Ramos (cell line): Measurements from ENCODE around the gene CIDEA.

ENCODE experiments used
- in situ Hi-C: fragments of 300-500 bp; cut with MboI; formaldehyde crosslinking; loops from one replicate; pipeline ENCODE4 v1.14.3; 2022; ENCODE audit warnings: low sequenced_read_pairs; ENCODE audit not compliant: unreplicated experiment

CIDEA gene

GRCh38 chr18:12291161-12291560 is 37.0 kb downstream of the CIDEA start:
- in situ Hi-C loops, result no loop called here

GRCh38 chr18:12291690-12292089 is 37.5 kb downstream of the CIDEA start:
- in situ Hi-C loops, result no loop called here

GRCh38 chr18:12293831-12294230 is 39.7 kb downstream of the CIDEA start:
- in situ Hi-C loops, result no loop called here

GRCh38 chr18:12295389-12296086 is 41.4 kb downstream of the CIDEA start:
- in situ Hi-C loops, result no loop called here

- in situ Hi-C loops, result no loop called here
These were observed 41.9 kb downstream of the CIDEA start for GRCh38 chr18:12296087-12296403.

- in situ Hi-C loops, result no loop called here
These were observed 42.3 kb downstream of the CIDEA start for GRCh38 chr18:12296457-12296856.

- in situ Hi-C loops, result no loop called here
These were observed 45.7 kb downstream of the CIDEA start for GRCh38 chr18:12299862-12300261.

- in situ Hi-C loops, result no loop called here
These were observed 47.3 kb downstream of the CIDEA start for GRCh38 chr18:12301263-12302005.

GRCh38 chr18:12302391-12303147 is 48.4 kb downstream of the CIDEA start:
- in situ Hi-C loops, result no loop called here

GRCh38 chr18:12304351-12305210 is 50.4 kb downstream of the CIDEA start:
- in situ Hi-C loops, result no loop called here

GRCh38 chr18:12305211-12305610 is 51.0 kb downstream of the CIDEA start:
- in situ Hi-C loops, result no loop called here

- in situ Hi-C loops, result no loop called here
These were observed 51.9 kb downstream of the CIDEA start for GRCh38 chr18:12305930-12306629.

- in situ Hi-C loops, result no loop called here
These were observed 52.9 kb downstream of the CIDEA start for GRCh38 chr18:12306752-12307700.

GRCh38 chr18:12307701-12308385 is 53.7 kb downstream of the CIDEA start, which contains the start of gene TUBB6:
TSS of gene TUBB6 (plus strand) at chr18:12308241. CDS start at chr18:12308293, 52 bp downstream.
- in situ Hi-C loops, result no loop called here

GRCh38 chr18:12308386-12309100 is 54.4 kb downstream of the CIDEA start:
- in situ Hi-C loops, result no loop called here

GRCh38 chr18:12309683-12310198 is 55.6 kb downstream of the CIDEA start:
- in situ Hi-C loops, result no loop called here

- in situ Hi-C loops, result no loop called here
These were observed 56.6 kb downstream of the CIDEA start for GRCh38 chr18:12310762-12311161.
